ENCODE measurements around the gene CD226.
"Not testable (repeated sequence)": the region's sequence is repeated elsewhere in the genome, so short reads cannot be mapped to it uniquely, and the experiment has no call there.

CD226 gene

GRCh38 chr18:69908838-69909237, 38.8 kb downstream of the CD226 start:
- no peak for DNase-seq (ENCODE audit: low read depth in 2 of 2)

- no peak for DNase-seq (ENCODE audit: low read depth in 2 of 2)
Observed at GRCh38 chr18:69906765-69907164, 40.9 kb downstream of the CD226 start.

- DNase-seq (ENCODE audit: low read depth in 2 of 2), result no peak
Observed at GRCh38 chr18:69900941-69901340, 46.7 kb downstream of the CD226 start.

GRCh38 chr18:69899154-69899923, 48.3 kb downstream of the CD226 start:
- not testable (repeated sequence) for DNase-seq (ENCODE audit: low read depth in 2 of 2)

GRCh38 chr18:69898241-69898861, 49.3 kb downstream of the CD226 start:
- DNase-seq (ENCODE audit: low read depth in 2 of 2), result no peak

GRCh38 chr18:69897397-69898108, 50.1 kb downstream of the CD226 start:
- no peak for DNase-seq (ENCODE audit: low read depth in 2 of 2)

- DNase-seq (ENCODE audit: low read depth in 2 of 2), result no peak
Observed at GRCh38 chr18:69895066-69896047, 52.3 kb downstream of the CD226 start.

GRCh38 chr18:69894467-69894866, 53.2 kb downstream of the CD226 start:
- DNase-seq (ENCODE audit: low read depth in 2 of 2), result no peak

- no peak for DNase-seq (ENCODE audit: low read depth in 2 of 2)
Observed at GRCh38 chr18:69890558-69890957, 57.1 kb downstream of the CD226 start.

GRCh38 chr18:69889009-69889408, 58.7 kb downstream of the CD226 start:
- no peak for DNase-seq (ENCODE audit: low read depth in 2 of 2)

GRCh38 chr18:69887256-69887655, 60.4 kb downstream of the CD226 start:
- no peak for DNase-seq (ENCODE audit: low read depth in 2 of 2)

GRCh38 chr18:69885841-69886531, 61.7 kb downstream of the CD226 start:
- DNase-seq (ENCODE audit: low read depth in 2 of 2), result no peak

GRCh38 chr18:69885355-69885754, 62.3 kb downstream of the CD226 start:
- DNase-seq (ENCODE audit: low read depth in 2 of 2), result no peak

GRCh38 chr18:69883781-69884180, 63.9 kb downstream of the CD226 start:
- no peak for DNase-seq (ENCODE audit: low read depth in 2 of 2)

GRCh38 chr18:69882965-69883668, 64.6 kb downstream of the CD226 start:
- no peak for DNase-seq (ENCODE audit: low read depth in 2 of 2)

GRCh38 chr18:69880083-69880482, 67.6 kb downstream of the CD226 start:
- DNase-seq (ENCODE audit: low read depth in 2 of 2), result no peak

- not testable (repeated sequence) for DNase-seq (ENCODE audit: low read depth in 2 of 2)
Observed at GRCh38 chr18:69879051-69879450, 68.6 kb downstream of the CD226 start.

GRCh38 chr18:69878213-69878933, 69.3 kb downstream of the CD226 start:
- DNase-seq (ENCODE audit: low read depth in 2 of 2), result no peak

GRCh38 chr18:69876490-69876889, 71.2 kb downstream of the CD226 start:
- no peak for DNase-seq (ENCODE audit: low read depth in 2 of 2)

GRCh38 chr18:69874058-69874457, 73.6 kb downstream of the CD226 start:
- no peak for DNase-seq (ENCODE audit: low read depth in 2 of 2)

Data from fibroblast of skin of left quadriceps (primary cell).